GM23338 (cell line): Measurements from ENCODE around the gene CSNK1G1. TPM values are rescaled to one million over a fixed set of nuclear protein-coding genes. Genes with fewer than 3 reads are reported as not detected.
"Not testable (repeated sequence)": the region's sequence is repeated elsewhere in the genome, so short reads cannot be mapped to it uniquely, and the experiment has no call there.

Experiments
- ATAC-seq: fragments of 200-7000 bp; cut with Tn5 transposase; 3 replicates; pipeline ENCODE4 v1.9.1; 2020
- DNase-seq: peaks from one replicate; pipeline ENCODE4 v3.0.0-alpha.2; 2015; ENCODE audit warnings: low spot score
- H2AFZ ChIP-seq: fragments of 200-600 bp; sonication (generic); 2 replicates; pipeline ENCODE4 v1.8.0; 2016; ENCODE audit warnings: antibody characterized with exemption, mild to moderate bottlenecking, moderate library complexity
- H3F3A ChIP-seq: fragments of 200-600 bp; sonication (generic); replicated peaks from 2 replicates; pipeline ENCODE4 v1.8.0; 2017; ENCODE audit warnings: antibody characterized with exemption, mixed run types, low read depth
- H3K27ac ChIP-seq: fragments of 200-600 bp; sonication (generic); 2 replicates; pipeline ENCODE4 v1.6.1; 2016; ENCODE audit warnings: low read depth
- H3K27me3 ChIP-seq: fragments of 200-600 bp; sonication (generic); 2 replicates; pipeline ENCODE4 v1.8.0; 2016; ENCODE audit warnings: mild to moderate bottlenecking, mixed run types, moderate library complexity; ENCODE audit not compliant: insufficient read depth
- H3K36me3 ChIP-seq: fragments of 200-600 bp; sonication (generic); 2 replicates; pipeline ENCODE4 v1.8.0; 2016; ENCODE audit warnings: mild to moderate bottlenecking; ENCODE audit not compliant: insufficient read depth
- H3K4me1 ChIP-seq: fragments of 200-600 bp; sonication (generic); 2 replicates; pipeline ENCODE4 v1.8.0; 2016; ENCODE audit warnings: mild to moderate bottlenecking, moderate library complexity; ENCODE audit not compliant: insufficient read depth
- H3K4me2 ChIP-seq: fragments of 200-600 bp; sonication (generic); 2 replicates; pipeline ENCODE4 v1.7.1; 2017; ENCODE audit warnings: mixed run types
- H3K4me3 ChIP-seq: fragments of 200-600 bp; sonication (generic); 2 replicates; pipeline ENCODE4 v1.6.1; 2016; ENCODE audit warnings: mixed run types
- H3K79me2 ChIP-seq: fragments of 200-600 bp; sonication (generic); replicated peaks from 2 replicates; pipeline ENCODE4 v1.8.0; 2017; ENCODE audit warnings: mild to moderate bottlenecking; ENCODE audit not compliant: insufficient read depth
- H3K9me2 ChIP-seq: fragments of 200-600 bp; sonication (generic); 2 replicates; pipeline ENCODE4 v1.8.0; 2017; ENCODE audit not compliant: insufficient read depth
- H4K20me1 ChIP-seq: fragments of 200-600 bp; sonication (generic); replicated peaks from 2 replicates; pipeline ENCODE4 v1.8.0; 2017; ENCODE audit warnings: mild to moderate bottlenecking; ENCODE audit not compliant: insufficient read depth
- H3K27ac Mint-ChIP-seq: 2 replicates; pipeline ENCODE4 v1.8.0; 2020; ENCODE audit warnings: inconsistent platforms, mild to moderate bottlenecking, moderate library complexity, mixed read lengths
- H3K27me3 Mint-ChIP-seq: 3 replicates; pipeline ENCODE4 v1.8.0; 2022; ENCODE audit warnings: low read depth, mild to moderate bottlenecking, moderate library complexity, mixed read lengths, inconsistent platforms; ENCODE audit not compliant: insufficient read depth, poor library complexity
- H3K36me3 Mint-ChIP-seq: 3 replicates; pipeline ENCODE4 v1.8.0; 2021; ENCODE audit warnings: low read depth, mild to moderate bottlenecking, inconsistent platforms, moderate library complexity, mixed read lengths
- H3K4me1 Mint-ChIP-seq: 3 replicates; pipeline ENCODE4 v1.8.0; 2020; ENCODE audit warnings: mild to moderate bottlenecking, inconsistent platforms, mixed read lengths
- H3K4me3 Mint-ChIP-seq: 3 replicates; pipeline ENCODE4 v1.8.0; 2021; ENCODE audit warnings: moderate library complexity, mild to moderate bottlenecking, inconsistent platforms, mixed read lengths
- H3K9me3 Mint-ChIP-seq: 3 replicates; pipeline ENCODE4 v1.8.0; 2020; ENCODE audit warnings: moderate library complexity, mild to moderate bottlenecking, inconsistent platforms, mixed read lengths
- CREB1 ChIP-seq: fragments of 250-450 bp; sonication (Bioruptor Pico); IDR thresholded peaks from 2 replicates; pipeline ENCODE4 v1.5.0; 2020; ENCODE audit warnings: low read depth, mild to moderate bottlenecking, moderate library complexity
- EZH2 ChIP-seq: fragments of 200-600 bp; sonication (generic); IDR thresholded peaks from one replicate; pipeline ENCODE4 v1.8.0; 2017; ENCODE audit warnings: antibody characterized with exemption, mild to moderate bottlenecking, low read depth; ENCODE audit not compliant: unreplicated experiment
- EZH2phosphoT487 ChIP-seq: fragments of 200-600 bp; sonication (generic); IDR thresholded peaks from one replicate; pipeline ENCODE4 v1.8.1; 2018; ENCODE audit warnings: antibody characterized with exemption; ENCODE audit not compliant: unreplicated experiment
- JUNB ChIP-seq: IDR thresholded peaks from one replicate; pipeline ENCODE4 v1.6.1; 2016; ENCODE audit warnings: antibody characterized with exemption; ENCODE audit not compliant: unreplicated experiment
- NANOG ChIP-seq: IDR thresholded peaks from 2 replicates; pipeline ENCODE4 v1.6.1; 2016; ENCODE audit warnings: antibody characterized with exemption, borderline replicate concordance
- POLR2AphosphoS5 ChIP-seq: IDR thresholded peaks from 2 replicates; pipeline ENCODE4 v1.6.1; 2016; ENCODE audit warnings: antibody characterized with exemption, low read depth
- STAT1 ChIP-seq: IDR thresholded peaks from one replicate; pipeline ENCODE4 v1.6.1; 2016; ENCODE audit warnings: antibody characterized with exemption; ENCODE audit not compliant: unreplicated experiment
- ZNF114 ChIP-seq: fragments of 250-450 bp; sonication (Bioruptor Pico); IDR thresholded peaks from 2 replicates; pipeline ENCODE4 v1.5.0; 2020; ENCODE audit warnings: mild to moderate bottlenecking, moderate library complexity
- ZNF331 ChIP-seq: fragments of 250-450 bp; sonication (Bioruptor Pico); IDR thresholded peaks from 2 replicates; pipeline ENCODE4 v1.5.0; 2020; ENCODE audit warnings: low read depth, mild to moderate bottlenecking, moderate library complexity
- polyA plus RNA-seq: library from polyadenylated mRNA; unstranded; fragments of >200 nt; fragmentation: Nextera tagmentation; extraction: Ambion mirVana; gene quantifications from 2 replicates; pipeline ENCODE4 v1.2.1, GENCODE V29; 2016
- total RNA-seq: library from RNA; depleted of rRNA; stranded (reverse); fragments of >200 nt; shearing (Covaris generic); gene quantifications from 2 replicates; pipeline ENCODE4 v1.2.3, GENCODE V29; 2014
- TF ChIP-seq, protein P1 (sequence below): IDR thresholded peaks from 2 replicates; pipeline ENCODE4 v1.6.1; 2016; ENCODE audit warnings: antibody characterized with exemption
- TF ChIP-seq, protein P2 (sequence below), 2 experiments: fragments of 200-600 bp in 1 of 2; sonication (generic) in 1 of 2; conservative IDR thresholded peaks; 2 replicates each; pipeline versions ENCODE4 v1.5.1 to v1.6.1; 2016 to 2017; ENCODE audit warnings: antibody characterized with exemption in 2 of 2, low read depth in 2 of 2, mild to moderate bottlenecking in 2 of 2, moderate library complexity in 1 of 2

The CSNK1G1 gene
- total and polyA plus RNA-seq, 2 experiments from 2014 or later, result 9.3 to 13.4 TPM

DNA sequence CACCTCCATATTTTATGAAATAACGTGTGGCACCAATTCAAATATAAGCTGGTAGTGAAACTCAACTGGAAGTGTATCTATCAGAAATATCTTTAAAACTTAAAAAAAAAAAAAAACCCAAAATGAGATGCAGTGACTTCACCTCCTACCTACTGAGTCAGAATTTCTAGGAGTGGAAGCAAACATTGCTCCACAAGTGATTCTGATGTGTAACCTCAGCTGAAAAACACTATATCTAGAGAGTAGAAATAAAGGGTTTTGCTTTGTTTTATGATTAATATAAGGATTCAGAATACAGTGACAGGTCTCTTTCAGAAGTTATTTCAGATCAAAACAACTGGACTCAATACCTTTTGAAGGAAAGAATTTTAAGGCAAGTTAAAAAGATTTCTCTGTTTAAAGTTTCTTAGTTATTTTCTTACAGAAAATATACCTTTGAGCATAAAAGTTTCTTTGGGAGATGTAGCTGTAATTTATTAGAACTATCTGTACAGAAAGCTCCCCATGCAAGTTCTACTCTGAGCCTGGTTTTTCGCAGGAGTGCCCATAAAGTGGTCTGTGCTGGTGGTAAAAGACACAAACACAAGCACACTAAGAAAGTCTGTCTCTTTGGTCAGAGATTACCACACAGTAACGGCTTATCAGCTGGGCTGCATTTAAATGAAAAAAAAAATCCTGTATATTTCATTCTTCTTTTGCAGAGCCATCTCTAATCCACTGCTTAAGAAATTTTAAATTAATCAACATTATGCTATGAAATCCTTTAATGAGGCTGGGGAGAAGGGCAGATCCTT is 133.2 kb downstream of the CSNK1G1 start (continued):
- TF ChIP-seq NANOG (no peak), STAT1 (no peak), CREB1 (no peak), ZNF114 (no peak), ZNF331 (CRISPR knock-in tag) (no peak), EZH2 (no peak), EZH2phosphoT487 (no peak), JUNB (no peak), POLR2AphosphoS5 (no peak)
- TF ChIP-seq, protein P1, sequence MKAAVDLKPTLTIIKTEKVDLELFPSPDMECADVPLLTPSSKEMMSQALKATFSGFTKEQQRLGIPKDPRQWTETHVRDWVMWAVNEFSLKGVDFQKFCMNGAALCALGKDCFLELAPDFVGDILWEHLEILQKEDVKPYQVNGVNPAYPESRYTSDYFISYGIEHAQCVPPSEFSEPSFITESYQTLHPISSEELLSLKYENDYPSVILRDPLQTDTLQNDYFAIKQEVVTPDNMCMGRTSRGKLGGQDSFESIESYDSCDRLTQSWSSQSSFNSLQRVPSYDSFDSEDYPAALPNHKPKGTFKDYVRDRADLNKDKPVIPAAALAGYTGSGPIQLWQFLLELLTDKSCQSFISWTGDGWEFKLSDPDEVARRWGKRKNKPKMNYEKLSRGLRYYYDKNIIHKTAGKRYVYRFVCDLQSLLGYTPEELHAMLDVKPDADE, result no peak
- TF ChIP-seq, protein P2, sequence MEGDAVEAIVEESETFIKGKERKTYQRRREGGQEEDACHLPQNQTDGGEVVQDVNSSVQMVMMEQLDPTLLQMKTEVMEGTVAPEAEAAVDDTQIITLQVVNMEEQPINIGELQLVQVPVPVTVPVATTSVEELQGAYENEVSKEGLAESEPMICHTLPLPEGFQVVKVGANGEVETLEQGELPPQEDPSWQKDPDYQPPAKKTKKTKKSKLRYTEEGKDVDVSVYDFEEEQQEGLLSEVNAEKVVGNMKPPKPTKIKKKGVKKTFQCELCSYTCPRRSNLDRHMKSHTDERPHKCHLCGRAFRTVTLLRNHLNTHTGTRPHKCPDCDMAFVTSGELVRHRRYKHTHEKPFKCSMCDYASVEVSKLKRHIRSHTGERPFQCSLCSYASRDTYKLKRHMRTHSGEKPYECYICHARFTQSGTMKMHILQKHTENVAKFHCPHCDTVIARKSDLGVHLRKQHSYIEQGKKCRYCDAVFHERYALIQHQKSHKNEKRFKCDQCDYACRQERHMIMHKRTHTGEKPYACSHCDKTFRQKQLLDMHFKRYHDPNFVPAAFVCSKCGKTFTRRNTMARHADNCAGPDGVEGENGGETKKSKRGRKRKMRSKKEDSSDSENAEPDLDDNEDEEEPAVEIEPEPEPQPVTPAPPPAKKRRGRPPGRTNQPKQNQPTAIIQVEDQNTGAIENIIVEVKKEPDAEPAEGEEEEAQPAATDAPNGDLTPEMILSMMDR (conservative IDR thresholded peaks at IDR 0.05; ENCODE audit: low read depth in 2 of 2), result no peak

DNA sequence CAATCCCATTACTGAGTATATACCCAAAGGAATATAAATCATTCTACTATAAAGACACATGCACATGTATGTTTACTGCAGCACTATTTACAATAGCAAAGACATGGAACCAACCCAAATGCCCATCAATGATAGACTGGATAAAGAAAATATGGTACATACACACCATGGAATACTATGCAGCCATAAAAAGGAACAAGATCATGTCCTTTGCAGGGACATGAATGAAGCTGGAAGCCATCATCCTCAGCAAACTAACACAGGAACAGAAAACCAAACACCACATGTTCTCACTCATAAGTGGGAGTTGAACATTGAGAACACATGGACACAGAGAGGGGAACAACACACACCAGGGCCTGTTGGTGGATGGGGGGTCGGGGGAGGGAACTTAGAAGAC is 134.1 kb downstream of the CSNK1G1 start:
- not testable (repeated sequence) for H3K27ac ChIP-seq, H3K4me1 Mint-ChIP-seq, H3K4me2 ChIP-seq, H3K27me3 Mint-ChIP-seq, ATAC-seq, H3F3A ChIP-seq, H2AFZ ChIP-seq, H3K9me3 Mint-ChIP-seq, H4K20me1 ChIP-seq, H3K9me2 ChIP-seq, H3K4me3 ChIP-seq, H3K79me2 ChIP-seq, DNase-seq, H3K27ac Mint-ChIP-seq, H3K27me3 ChIP-seq, H3K4me1 ChIP-seq, H3K36me3 ChIP-seq, H3K4me3 Mint-ChIP-seq
- peaks cover 13% of the 10 kb centered on the region for H3K36me3 Mint-ChIP-seq

DNA sequence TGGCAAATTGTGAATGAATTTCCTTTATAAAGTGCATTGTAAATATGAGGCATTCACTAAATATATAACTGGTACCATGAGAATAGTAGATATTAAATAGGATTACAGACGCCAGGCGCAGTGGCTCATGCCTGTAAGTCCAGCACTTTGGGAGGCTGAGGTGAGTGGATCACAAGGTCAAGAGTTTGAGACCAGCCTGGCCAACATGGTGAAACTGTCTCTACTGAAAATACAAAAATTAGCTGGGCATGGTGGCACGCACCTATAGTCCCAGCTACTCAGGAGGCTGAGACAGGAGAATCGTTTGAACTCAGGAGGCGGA is 138.6 kb downstream of the CSNK1G1 start:
- not testable (repeated sequence) for H3K36me3 ChIP-seq, H4K20me1 ChIP-seq, H2AFZ ChIP-seq, H3K4me3 Mint-ChIP-seq, H3K4me2 ChIP-seq, H3K36me3 Mint-ChIP-seq, H3K4me3 ChIP-seq, H3F3A ChIP-seq, H3K27ac ChIP-seq, H3K9me2 ChIP-seq, H3K27ac Mint-ChIP-seq, DNase-seq, H3K9me3 Mint-ChIP-seq, H3K79me2 ChIP-seq, H3K27me3 ChIP-seq, H3K4me1 ChIP-seq, H3K27me3 Mint-ChIP-seq, H3K4me1 Mint-ChIP-seq, ATAC-seq
